Activated CD4-positive, CD25-positive, alpha-beta regulatory T cell (primary cell): ENCODE results near the gene PDE6A.
"Not testable (repeated sequence)": the region's sequence is repeated elsewhere in the genome, so short reads cannot be mapped to it uniquely, and the experiment has no call there.

Experiments used
- DNase-seq, 4 experiments: peaks; one replicate each; lab custom pipeline; 2025; lab: John Stamatoyannopoulos, UW

PDE6A gene

DNA sequence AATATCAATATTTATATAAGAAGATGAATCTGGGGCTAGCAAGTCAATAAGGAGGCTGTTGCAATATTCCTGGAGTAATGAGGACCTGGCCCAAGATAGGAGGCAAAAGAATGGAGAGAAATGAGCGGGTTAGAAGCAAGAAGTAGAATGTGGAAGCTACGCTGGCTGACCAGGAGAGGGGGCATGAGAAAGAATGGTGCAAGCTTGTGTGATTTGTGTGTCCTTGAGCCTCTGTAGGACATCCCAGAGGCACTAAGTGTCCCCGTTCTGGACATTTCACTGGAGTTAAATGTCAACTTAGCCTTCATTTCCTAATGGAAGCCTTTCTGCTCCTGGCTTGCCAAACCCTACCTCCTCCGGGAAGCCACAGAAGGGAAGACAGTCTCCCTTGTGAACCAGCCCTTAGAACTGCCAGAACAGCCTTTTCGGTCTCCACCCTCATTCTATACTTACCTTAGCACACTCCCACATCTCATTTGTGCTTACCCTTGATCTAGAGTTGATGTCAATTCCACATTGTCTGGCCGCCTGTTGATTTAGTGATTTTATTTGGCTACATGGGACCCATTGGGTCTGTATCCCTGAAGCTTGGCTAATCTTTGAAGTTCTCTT lies 6.7 kb upstream of the PDE6A start:
- no peak for DNase-seq

DNA sequence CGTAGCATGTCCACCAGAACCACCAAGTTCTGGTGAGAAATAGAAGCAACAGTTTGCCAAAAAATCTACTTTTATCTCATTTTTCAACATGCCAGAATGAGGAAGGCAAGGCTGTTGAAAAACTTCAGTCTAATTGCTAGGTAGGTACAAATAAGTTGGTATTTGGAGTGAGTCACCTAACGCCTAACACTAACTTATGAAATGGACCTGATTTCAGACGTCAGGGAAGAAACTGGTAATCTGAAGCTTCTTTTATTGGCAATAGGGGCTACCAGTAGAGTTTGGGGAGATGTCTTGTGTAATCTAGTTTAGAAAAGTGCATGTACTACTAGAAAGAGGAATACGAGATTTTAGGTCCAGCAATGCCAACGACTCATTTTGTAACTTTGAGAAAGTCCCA lies 4.4 kb upstream of the PDE6A start:
- DNase-seq = no peak

DNA sequence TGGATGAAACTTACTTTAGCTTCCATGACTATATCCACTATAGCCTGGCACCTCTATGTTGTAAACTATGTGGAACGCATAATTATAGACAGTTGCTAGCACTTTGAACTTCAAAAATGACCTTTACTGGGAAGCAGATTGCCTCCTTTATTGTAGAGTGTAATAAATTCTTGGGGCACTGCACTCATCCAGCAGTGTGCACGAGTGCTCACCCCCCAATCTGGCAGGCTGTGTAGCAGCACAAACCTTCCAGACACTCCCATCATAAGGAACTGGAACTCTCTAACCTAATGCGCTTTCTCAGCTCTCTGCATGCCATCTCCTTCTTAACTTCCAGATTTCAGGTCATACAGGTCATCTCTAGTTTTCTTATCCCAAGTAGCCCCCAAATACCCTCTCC lies 1.5 kb upstream of the PDE6A start:
- DNase-seq = no peak

DNA sequence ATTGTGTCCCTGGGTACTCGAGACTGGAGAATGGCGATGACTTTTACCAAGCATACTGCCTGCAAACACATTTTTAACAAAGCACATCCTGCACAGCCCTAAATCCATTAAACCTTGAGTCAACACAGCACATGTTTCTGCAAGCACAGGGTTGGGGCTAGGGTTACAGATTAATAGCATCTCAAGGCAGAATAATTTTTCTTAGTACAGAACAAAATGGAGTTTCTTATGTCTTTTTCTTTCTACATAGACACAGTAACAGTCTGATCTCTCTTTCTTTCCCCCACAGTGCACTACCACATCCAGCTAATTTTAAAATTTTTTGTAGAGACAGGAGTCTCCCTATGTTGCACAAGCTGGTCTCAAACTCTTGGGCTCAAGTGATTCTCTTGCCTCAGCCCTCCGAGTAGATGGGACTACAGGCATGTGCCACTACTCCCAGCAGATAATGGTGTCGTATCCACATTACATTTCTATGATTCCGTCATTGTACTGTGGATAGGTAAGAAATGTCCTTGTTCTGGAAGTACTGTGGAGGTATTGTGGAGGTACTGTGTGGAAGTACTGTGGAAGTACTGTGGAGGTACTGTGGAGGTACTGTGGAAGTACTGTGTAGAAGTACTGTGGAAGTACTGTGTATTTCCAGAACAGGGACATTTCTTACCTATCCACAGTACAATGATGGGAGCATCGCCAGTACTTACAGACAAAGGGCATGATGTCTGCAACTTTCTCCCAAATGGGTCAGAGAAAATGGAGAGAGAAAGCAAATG lies 1.2 kb downstream of the PDE6A start:
- not testable (repeated sequence) for DNase-seq

DNA sequence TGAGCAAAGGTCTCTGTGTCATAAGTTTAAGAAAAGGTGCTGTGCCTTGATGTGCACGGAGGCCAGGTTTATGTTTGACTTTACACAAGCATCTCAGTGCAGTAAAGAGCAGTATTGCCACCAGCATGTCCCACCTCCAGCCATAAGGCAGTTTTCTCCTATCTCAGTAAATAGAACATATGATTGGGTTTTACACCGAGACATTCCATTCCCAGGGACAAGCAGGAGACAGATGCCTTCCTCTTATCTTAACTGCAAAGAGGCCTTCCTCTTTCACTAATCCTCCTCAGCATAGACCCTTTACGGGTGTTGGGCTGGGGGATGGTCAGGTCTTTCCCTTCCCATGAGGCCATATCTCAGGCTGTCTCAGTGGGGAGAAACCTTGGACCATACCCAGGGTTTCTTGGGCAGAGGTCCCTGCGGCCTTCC lies 1.8 kb downstream of the PDE6A start:
- not testable (repeated sequence) for DNase-seq

DNA sequence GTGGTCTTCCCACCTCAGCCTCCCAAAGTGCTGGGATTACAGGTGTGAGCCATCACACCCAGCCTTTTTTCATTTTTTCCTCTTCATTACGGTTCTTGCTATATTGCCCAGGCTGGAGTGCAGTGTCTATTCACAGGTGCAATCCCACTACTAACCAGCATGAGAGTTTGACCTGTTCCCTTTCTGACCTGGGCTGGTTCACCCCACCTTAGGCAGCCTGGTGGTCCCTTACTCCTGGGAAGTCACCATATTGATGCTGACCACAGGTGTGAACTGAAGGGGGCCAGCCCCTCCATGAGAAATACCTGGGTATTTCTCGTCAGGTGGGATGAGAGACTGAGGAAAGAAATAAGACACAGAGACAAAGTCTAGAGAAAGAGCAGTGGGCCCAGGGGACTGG lies 2.4 kb downstream of the PDE6A start:
- DNase-seq = no peak

DNA sequence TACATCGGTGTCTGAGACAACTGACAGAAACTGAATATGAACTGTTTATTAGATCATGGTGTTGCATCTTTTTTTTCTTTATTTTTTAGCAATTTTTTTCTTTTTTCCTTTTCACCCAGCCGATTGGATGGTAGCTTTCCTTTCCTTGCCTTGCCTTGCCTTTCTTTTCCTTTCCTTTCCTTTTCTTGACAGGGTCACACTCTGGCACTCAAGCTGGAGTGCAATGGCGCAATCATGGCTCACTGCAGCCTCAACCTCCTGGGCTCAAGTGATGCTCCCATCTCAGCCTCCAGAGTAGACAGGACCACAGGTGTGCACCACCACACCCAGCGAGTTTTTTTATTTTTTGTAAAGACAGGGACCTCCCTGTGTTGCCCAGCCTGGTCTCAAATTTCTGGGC lies 2.8 kb downstream of the PDE6A start:
- no peak for DNase-seq

DNA sequence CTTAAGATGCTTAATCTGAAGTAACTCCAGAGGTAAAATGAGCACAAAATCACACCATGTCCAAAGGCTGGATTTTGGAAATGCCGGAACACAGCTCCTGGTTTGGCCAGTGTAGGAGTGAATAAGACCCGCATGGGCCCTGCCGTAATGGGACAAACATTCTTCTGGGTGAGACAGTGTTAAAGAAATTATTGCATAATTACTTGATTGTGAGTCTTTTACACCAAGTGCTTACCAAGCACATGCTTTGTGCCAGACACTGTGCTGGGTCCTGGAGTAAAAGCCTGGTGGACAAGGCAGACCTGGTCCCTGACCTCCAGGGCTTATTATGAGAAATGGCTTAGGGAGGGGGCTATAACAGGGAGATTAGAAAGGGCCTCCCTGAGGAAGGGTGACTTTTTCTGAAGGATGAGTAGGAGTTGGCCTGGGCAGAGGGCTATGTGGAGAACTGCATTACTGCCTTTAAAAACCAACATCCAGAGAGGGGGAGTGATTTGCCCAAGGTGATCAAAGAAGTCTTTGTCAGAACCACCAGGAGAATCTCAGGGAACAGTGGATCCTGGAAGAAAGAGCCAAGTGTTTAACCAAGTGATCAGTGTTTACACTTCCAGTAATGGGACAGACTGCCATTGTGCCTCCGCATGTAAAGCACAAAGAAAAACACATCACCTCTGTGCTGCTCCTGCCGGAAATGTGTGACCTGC lies 3.5 kb downstream of the PDE6A start:
- no peak for DNase-seq

DNA sequence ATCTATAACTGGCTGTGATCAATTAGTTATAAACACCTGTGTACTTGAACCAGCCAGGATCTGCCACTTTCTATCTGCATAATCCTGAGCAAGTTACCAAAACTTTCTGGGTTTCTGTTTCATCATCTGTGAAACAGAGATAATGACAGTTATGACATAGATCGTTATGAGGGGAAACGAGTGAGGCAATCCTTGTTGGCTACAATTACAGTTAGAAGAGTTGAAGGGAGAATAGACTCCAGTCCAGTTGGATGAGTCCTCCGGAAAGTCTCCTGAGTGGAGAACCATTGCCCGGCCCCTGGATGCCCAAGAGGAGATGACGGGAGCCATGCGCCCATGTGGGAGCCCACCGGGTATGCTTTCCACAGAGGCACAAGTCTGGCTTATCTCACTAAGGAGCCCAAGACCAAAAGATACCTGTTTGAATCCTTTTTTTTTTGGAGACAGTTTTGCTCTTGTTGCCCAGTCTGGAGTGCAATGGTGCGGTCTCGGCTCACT lies 4.5 kb downstream of the PDE6A start:
- no peak for DNase-seq

DNA sequence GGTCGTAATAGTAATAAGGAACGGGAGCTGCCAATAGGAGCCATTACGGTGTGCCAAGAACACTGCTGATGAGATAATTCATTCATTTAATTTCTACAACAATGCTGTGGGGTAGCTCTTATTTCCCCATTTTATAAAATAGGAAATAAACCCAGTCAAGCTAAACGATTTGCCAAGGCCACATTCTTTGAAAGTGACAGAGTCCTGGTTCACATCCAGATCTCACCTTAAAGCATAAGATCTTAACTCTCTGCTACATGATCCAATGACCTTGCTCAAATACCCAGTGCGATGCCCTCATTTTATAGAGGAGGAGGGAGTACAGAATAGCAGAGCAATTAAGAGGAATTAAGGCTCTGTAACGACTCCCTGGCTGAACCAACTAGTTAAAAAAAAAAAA lies 5.0 kb downstream of the PDE6A start:
- DNase-seq = no peak

DNA sequence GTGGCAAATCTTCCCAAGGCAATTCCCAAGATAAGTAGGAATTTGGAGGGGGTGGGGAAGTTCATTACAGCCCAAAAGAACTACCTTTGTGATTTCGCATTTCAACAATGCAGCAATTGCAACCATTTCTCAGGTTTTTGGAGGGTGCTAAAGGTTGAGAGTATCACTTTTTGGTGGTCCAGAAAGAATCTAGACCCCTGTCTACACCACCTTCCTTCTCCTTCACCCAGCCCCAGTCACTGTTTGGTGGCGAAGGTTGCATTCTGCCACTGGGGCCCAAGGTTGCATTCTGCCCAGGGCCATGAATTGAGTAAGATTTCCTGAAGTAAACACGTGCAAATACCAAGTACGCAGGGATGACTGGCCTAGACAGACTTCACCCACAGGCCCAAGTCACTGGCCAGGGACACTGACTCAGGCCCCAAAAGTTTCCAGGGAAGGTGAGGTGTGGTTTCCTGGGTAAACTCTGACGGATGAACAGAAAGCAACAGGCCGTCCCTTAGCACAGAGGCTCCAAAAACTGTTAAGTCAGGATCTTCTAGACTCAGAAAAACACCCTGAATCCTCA lies 5.7 kb downstream of the PDE6A start:
- no peak for DNase-seq

DNA sequence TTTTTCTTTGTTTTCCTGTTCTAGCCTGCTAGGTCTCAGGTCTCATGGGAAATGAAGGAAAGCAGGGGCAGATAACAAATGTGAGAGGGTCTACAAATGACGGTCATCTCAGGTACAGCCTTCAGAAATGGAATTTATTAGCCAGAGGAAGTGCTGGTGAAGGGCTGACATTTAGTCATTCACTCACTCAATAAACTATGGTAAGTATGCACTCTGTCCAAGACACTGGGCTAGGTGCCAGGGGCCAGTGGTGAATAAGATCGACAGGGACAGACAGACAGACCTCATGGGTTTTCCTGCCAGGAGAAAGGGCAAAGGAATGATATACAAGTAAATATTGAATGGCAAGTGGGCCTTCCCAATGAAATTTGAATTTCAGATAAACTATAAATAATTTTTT lies 6.3 kb downstream of the PDE6A start:
- no peak for DNase-seq

DNA sequence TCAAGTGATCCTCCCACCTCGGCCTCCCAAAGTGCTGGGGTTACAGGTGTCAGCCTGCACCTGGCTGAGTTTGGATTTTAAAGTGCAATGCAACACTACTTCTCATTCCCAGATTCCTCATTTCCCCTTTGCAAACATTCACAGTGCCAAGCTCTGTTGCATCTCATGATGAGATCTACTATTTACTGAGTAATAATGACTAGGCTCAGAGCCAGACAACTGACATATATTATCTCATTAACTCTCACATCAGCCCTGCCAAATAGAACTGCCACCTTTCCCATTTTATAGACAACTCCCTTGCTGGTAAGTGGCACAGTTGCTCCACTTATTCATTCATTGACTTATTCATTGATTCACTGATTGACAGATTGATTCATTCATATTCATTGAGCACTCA lies 7.0 kb downstream of the PDE6A start:
- no peak for DNase-seq

DNA sequence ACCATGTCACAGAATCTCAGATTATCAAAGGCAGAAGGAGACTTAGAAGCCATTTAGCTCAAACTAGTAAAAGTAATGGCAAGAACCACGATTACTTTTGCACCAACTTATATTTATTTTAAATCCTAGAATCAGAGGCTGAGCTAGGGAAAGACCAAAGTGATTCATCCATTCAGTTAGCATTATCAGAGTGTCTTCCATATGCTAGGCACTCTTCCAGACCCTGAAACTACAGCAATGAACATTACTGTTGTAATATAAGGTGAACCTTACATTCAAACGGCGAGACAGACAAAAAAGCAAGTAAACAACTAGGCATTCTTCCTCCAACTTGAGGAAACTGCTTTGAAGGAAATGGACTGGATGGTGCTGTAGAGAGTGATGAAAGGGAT lies 7.9 kb downstream of the PDE6A start:
- DNase-seq = no peak

DNA sequence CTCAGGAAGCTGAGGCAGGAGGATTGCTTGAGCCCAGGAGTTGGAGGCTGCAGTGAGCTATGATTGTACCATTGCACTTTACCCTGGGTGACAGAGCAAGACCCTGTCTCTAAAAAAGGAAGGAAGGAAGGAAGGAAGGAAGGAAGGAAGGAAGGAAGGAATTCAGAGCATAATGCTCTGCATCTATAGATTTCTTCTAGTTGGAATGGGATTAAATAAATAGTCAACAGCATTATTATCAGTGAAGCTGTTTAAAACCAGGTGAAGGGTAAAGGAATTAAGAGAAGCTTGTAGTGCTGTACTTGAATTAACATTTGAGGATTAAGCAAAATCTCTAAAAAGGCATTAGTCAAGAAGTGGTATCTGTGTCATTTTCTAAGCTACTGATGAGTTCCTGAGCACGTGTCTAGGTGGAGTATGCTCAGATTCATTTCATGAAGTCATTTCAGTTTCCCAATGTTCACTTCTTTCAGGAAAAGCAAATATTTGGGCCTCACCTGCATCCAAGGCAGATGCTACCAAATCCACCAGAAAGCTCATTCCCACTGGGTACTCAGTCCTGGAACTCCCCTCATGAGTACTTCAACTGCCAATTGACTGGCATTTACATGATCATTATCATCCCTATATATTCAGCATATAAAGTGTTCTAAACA lies 8.4 kb downstream of the PDE6A start:
- no peak for DNase-seq

DNA sequence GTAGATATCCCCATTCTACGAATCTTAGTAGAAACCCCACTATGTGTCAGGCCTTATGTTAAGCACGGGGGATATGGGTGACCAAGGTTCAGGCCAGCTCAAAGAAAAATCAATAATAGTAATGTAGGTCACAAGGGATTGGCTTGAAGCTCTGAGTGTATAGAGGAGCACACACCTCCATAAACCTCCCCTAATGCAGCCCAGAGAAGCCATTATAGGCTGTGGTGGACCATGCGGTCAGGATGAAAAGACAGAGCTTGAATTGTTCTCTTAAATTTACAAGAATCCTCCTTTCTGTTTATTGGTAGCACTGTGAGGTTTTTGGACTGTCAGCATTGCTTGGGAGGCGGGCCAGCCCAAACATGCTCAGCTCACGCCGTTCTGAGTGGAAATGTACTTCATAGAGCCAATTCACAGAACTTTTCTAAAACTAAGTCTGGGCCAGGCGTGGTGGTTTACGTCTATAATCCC lies 9.1 kb downstream of the PDE6A start:
- DNase-seq = no peak

DNA sequence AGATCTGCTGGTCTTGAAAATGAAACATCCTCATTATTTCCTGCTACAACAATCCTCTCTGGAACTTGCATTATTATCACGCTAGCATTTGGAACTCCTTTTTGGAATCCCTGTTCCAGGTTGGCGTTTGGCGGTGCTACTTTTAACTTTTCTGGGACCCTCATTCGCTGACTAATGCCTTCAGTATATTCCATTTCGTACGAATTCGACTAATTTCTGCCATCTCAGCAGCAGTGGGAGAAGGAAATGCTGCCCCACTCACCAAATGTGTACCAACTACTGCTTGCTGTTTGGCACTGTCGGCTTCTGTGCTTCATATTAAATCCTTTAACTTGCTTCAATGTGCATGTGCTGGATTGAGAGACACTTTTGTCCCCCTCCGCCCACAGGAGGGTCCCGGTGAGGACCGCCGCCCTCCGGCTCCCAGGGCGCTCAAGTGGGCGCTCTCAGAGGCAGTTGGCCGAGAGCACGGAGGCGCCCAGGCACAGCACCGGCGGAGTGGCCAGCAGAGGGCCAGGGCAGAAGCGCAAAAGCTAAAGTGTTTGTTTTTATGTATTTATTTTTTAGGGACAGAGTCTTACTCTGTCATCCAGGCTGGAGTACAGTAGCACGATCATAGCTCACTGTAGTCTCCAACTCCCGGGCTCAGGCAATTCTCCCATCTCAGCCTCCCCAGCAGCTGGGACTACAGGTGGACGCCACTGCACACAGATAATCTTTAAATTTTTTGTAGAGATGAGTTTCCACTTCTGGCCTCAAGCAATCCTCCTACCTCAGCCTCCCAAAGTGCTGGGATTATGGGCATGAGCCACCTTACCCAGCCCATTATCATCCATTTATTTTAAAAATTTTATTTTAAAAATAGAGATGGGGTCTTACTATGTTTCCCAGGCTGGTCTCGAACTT lies 11.9 kb downstream of the PDE6A start:
- DNase-seq = no peak

DNA sequence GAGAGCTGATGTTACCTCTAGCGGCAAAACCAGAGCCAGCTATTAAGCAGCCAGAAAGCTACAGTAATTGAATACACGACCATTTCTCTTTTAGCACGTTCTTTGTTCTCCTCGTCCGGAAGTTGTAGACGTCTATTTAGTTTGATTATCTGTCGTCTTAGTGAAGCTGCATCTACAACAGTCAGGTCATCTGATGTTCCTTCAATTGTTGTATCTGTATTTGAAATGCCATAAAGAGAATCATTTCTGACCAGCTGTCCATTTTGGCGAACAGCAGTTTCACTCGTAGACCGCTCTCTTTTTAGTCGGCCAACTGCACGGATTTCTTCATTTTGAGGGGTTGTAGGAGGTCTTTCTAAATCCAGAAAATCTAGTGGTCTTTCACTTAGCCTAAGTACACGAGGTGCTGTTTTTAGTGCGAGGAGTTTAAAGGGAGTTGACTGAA lies 12.6 kb downstream of the PDE6A start:
- no peak for DNase-seq

DNA sequence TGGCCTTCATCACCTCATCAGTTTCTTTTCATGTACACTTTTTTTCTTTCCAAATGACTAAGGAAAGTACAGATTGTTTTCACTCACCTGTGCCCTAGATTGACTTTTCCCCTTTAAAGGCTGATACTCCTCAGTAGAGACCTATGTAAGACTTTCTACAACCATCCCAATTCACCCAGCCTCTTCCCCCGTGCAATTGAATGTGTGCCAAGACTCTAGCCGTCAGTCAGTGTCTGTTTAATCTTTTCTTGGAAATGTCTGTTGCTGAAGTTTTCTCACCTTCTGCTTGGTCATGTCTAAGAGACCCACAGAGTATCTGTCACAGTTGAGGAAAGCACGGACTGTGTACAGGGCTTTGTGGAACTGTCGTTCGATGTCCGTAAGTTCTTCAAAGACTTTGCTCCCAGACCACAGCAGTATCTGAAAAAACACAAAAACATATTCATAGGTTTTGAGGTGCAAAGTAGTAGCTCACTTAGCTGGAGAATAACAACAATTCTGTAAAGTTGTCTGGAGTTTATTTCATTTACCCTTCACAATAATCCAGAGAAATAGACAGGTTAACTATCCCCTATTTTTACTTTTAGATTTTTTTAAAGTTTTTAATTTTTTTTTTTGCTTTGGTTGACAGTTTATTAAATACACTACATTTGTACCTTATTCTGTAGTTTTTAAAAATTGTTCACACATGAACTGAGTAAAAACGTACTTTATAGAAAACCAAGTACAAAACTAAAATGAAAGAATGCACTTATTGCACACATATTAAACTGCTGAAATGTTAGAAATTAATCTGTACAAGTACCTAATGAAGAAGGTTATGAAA lies 13.6 kb downstream of the PDE6A start:
- DNase-seq = no peak
